GM18505 (cell line): ENCODE measurements around the gene ZNF132.
"Not testable (repeated sequence)": the region's sequence is repeated elsewhere in the genome, so short reads cannot be mapped to it uniquely, and the experiment has no call there.

ENCODE experiments used
- ATAC-seq: cut with Tn5 transposase; IDR thresholded peaks from one replicate; pipeline ENCODE4 v1.9.1; 2021; ENCODE audit not compliant: unreplicated experiment
- POLR2A ChIP-seq: IDR thresholded peaks from 4 replicates; pipeline ENCODE4 v1.6.1; 2011; ENCODE audit warnings: borderline replicate concordance; ENCODE audit not compliant: insufficient read depth, insufficient read length; ENCODE audit errors: extremely low read depth

ZNF132 gene

DNA sequence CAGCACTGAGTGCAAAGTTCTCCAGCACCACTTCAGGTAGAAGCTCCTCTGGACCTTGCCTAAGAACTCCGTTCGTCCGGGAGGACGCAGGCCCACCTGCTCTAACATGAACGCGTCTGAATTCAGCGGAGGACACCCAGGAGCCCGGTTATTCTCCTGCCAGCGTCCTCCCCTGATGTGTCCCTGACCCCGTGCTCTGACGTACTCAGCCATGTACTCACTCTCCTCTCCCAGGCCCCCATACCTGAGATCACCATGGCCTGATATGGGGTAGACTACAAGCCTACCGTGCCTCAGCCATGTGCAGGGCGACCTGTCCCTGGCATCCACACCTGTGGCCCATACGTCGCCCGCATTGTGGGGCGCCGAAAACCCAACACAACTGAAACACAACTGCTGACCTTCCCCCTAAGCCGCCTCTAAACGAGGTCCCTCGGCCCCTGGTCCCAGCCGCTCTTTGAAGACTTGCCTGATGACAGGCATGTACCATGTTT lies 32.2 kb downstream of the ZNF132 start:
- ATAC-seq = peak; percentile 6
- no peak for TF ChIP-seq POLR2A

DNA sequence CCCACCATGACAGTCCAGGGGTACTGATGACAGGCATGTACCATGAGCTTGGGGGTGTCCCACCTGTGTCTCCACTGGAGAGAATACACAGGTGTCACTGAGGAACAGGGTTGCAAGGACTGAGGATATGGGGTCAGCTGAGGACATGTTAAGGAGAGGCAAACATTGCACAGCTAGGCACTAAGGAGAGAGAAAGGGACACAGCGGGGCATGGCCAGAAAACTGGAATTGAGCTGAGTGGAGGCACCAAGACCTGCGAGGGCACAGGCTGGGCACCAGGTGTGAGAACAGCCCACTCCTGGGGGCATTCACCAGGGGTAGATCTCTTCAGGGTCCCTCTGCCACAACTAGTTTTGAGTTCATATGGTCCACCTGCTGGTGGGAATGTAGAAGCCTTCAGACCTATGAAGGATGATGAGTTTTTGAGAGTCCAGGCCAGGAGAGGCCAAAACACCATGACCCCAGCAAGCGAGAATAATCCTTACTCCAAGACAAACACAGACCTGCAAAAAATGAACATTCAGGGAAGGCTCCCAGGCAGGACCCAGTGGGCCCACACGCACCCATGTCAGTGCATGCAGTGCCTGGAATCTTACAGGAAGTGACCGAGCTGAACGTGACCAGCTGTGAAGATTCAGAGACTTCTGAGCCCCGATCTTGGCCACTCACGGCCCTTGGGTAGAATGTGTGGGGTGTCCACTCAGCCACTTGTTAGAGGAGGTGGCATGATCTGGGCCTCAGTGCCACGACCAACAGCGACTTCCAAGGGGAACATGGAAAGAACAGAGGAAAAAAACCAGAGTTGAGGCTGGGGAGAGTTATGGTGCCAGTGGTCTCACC lies 32.9 kb downstream of the ZNF132 start:
- TF ChIP-seq POLR2A = no peak
- no peak for ATAC-seq

DNA sequence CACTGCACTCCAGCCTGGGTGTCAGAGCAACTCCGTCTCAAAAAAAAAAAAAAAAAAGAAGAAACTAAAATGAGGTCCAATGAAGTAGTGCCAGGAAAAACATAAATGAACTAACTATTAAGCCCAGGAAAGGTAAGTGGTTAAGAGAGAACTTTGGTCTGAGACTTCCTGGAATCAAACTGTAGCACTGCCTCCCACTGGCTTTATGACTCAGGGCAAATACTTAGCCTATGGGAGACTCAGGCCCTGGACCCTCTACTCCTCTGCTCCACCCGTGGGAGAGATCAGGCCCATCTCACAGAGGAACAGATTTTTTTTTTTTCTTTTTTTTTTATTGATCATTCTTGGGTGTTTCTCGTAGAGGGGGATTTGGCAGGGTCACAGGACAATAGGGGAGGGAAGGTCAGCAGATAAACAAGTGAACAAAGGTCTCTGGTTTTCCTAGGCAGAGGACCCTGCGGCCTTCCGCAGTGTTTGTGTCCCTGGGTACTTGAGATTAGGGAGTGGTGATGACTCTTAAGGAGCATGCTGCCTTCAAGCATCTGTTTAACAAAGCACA lies 36.0 kb downstream of the ZNF132 start:
- not testable (repeated sequence) for ATAC-seq

DNA sequence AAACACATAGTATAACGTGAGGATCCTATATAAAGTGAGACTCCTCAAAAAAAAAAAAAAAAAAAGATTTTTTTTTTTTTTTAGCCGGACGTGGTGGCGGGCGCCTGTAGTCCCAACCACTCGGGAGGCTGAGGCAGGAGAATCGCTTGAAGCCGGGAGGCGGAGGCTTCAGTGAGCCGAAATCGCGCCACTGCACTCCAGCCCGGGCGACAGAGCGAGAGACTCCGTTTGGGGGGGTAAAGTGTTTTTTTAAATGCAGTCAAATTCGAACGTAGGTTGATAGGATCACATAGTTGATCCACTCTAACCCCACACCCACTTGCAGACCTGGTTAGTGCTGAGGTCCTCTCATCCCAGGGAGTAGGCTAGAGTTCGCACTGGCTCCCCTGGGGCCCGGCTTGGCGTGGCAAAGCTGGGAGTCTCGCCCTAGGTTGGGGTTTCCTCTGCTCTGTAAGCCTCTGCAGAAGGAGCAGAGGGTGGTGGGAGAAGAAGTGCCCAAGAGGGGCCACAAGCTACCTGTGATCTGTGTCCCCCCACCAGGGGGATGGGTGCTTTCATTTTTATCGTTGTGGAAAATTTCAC lies 38.0 kb downstream of the ZNF132 start:
- TF ChIP-seq POLR2A = no peak
- no peak for ATAC-seq

DNA sequence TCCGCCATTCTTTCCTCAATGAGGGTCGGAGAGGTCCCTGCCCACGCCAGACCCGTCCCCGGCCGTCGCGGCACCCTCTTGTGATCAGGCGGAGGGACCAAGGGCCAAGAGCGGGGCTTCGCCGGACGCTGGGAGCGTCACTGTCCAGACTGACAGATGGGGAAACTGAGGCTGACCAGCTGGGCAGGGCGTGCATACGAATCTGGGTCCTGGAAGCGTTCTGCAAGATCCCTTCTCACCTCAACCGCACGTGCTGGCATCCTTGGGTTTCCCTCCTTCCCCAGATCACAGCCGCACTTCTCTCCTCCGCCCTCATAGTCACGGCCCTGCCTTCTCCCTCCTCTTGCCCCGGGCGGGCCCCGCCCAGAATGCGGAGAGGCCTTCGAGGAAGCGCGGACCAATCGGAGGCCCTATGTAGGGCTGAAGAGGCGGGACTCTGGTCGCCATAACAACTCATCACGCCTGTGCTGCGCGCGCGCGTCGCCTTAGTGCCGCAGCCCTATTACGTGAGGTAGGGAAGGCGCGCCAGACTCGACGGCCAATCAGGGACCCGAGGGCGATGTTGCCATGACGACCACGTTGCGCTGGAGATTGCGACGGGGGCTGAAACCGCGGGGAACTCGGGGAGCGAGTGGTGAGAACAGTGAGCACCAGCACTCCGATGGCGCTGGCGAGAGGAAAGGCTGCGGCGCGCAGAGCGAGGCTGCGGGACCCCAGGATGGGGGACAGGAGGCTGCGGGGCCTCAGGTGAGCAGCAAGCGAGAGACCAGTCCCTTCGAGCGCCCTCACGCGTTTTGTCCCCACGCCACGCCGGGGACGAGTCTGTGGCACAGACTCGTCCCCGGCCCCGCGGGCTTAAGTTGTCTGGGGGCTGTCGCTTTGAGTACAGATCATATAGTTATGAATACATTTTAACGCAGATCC lies 38.8 kb downstream of the ZNF132 start:
- peak; percentile 82 for TF ChIP-seq POLR2A
- peak; percentile 99 for ATAC-seq

DNA sequence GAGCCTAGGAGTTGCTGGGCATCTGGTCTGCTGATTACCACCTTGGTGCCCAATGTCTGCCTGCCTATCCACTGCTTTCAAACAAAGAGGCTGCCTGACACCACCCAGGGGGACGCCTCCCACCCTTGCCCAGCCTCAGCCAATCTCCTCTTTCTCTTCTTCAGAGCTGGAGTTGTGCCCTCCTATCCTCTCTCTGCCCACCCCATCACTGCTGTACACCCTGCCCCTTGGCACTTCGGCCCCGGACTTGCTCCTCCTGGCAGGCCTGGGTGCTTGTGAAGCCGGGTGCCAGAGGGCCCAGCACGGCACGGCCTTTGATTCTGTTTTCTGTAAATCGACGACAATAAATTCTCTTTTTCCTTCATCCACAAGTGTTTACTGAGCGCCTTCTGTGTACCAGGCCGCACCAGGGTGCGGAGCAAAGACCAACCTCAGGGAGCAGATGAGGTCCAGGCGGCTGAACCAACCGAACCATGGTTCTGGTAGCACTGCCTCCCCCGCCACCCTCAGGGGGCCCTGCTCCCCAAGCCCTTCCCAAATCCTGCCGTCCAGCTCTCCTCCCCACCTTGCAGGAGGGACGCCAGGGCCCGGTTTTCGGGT lies 39.5 kb downstream of the ZNF132 start:
- ATAC-seq = no peak
- no peak for TF ChIP-seq POLR2A

DNA sequence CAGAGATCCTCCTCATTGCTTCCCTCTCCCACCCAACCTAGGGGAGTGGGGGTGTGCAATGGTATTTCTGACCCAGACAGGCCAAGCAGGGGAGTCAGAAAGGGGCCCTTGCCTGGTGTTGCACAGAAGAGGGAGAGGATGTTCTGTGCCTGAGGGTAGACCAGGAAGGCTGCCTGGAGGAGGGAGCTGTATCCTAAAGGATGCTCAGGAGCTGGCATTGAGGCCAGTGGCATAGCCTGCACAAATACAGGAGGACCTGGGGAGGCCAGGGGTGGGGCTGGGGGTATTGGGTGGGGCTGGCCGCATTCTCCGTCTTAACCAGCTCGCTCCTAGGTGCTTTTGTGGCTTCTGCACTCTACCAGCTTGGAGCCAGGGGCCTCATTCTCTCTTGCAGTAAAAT lies 40.0 kb downstream of the ZNF132 start:
- no peak for ATAC-seq
- TF ChIP-seq POLR2A = no peak

DNA sequence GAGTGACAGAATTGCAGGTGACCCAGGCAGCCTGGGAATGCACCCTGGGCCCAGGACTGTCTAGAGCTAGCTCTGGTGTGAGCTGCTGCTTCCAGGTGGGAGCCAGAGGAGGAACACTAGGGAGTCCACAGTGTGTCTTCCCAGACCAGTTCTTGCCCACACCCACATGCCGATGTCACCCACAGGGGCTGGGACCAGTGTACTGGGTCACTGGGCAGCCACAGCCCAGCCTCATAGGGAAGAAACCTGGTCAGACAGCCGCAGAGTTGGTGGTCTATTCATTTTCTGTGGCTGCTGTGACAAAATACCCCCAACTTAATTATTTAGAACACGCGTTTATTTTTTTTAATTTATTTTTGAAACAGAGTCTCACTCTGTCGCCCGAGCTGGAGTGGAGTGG lies 41.4 kb downstream of the ZNF132 start:
- no peak for ATAC-seq
- TF ChIP-seq POLR2A = no peak

DNA sequence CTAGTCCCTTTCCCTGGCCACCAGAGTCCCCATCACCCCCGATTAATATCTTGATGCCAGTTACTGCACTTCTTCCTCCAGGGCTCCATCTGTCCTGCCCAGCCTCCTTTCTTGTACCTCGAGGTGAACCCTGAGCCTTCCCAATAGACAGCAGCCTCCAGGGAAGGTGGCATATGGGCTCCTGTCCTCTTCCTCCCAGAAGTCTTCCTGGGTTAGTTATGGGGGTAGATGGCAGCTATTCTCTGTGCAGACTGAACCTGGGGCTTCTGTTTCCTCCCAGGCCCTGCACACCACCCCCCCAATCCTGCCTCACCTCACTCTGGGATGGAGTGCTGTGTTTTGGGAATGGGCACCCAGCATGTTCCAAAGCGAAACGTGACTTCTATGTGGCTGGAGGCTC lies 41.9 kb downstream of the ZNF132 start:
- no peak for ATAC-seq
- no peak for TF ChIP-seq POLR2A

DNA sequence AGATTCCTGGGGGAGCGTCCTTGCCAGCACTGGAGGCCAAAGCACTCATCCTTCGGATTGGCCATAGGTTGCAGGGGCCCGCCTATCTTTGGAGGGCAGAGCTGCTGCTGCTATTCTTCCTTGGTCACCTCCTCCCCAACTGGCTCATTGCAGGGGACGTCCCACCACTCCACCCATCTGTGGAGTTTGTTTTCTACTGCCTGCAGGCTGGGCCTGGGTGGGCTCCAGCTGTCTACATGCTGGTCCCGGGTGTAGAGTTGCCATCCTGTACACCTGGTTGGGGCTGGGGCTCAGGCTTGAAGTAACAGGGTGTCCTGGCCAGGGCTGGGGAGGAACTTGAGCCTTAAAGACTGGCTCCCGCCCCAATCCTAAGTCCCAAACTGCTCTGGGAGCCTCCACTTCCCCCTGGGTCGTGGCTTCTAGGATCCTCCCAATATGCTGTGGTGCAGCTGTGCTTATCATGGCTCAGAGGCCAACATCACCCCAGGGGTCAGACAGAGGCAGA lies 42.4 kb downstream of the ZNF132 start:
- ATAC-seq = no peak
- TF ChIP-seq POLR2A = no peak

DNA sequence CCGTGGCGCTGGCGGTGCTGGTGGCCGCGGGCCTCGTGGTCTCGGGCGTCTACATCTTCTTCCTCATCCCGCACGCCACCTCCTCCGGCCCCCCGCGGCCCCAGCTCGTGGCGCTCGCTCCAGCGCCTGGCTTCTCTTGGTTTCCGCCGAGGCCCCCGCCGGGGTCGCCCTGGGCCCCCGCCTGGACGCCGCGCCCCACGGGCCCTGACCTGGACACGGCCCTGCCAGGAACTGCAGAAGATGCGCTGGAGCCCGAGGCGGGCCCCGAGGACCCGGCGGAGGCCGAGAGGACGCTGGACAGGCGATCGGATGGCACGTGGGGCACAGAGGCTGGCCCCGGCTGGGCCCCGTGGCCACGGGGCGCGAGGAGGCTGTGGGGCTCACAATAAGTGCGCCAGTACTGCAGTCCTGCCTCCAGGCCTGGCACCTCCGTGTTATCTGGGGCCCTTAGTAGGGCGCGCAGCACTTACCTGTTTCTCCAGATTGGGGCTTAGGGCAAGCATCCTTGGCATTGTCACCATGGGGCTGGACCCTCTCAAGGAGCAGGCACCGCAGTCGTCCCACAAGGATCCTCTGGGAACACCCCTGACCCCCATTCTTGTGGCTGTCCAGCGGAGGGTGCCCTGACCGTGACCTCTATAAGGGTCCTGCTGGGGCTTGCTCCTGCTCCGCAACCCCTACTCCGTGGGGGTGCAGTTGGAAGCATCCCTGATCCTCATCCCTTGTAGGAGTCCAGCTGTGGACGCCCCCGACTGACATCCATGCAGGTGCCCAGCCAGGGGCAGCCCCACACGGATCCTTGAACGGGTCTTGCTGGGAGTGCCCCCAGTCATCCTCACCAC lies 43.0 kb downstream of the ZNF132 start:
- no peak for TF ChIP-seq POLR2A
- no peak for ATAC-seq
